GM19468 (cell line): ENCODE results near the gene ID1.
A peak's percentile ranks its signal among the peaks of the same experiment; 100 is the strongest.
"Not testable (repeated sequence)": the region's sequence is repeated elsewhere in the genome, so short reads cannot be mapped to it uniquely, and the experiment has no call there.

Experiments
- ATAC-seq: cut with Tn5 transposase; IDR thresholded peaks from one replicate; pipeline ENCODE4 v1.9.1; 2021; ENCODE audit warnings: mild to moderate bottlenecking, moderate library complexity, moderate number of reproducible peaks; ENCODE audit not compliant: unreplicated experiment; ENCODE audit errors: extremely low read depth

ID1 gene

GRCh38 chr20:31596412-31596715 is 8.7 kb upstream of the ID1 start:
- not testable (repeated sequence) for ATAC-seq

- no peak for ATAC-seq
Observed at GRCh38 chr20:31596831-31597480, 8.1 kb upstream of the ID1 start.

GRCh38 chr20:31597481-31597855 is 7.6 kb upstream of the ID1 start:
- no peak for ATAC-seq

GRCh38 chr20:31602431-31602778 is 2.7 kb upstream of the ID1 start:
- no peak for ATAC-seq

- ATAC-seq, result peak; percentile 54
Observed at GRCh38 chr20:31602779-31603441, 2.2 kb upstream of the ID1 start.

- ATAC-seq, result peak; percentile 25
Observed at GRCh38 chr20:31603822-31604566, 1.1 kb upstream of the ID1 start.

GRCh38 chr20:31604567-31605030 is 490 bp upstream of the ID1 start:
- no peak for ATAC-seq

- no peak for ATAC-seq
Observed at GRCh38 chr20:31605902-31606803, 1.1 kb downstream of the ID1 start.

GRCh38 chr20:31606804-31607639 is 1.9 kb downstream of the ID1 start:
- no peak for ATAC-seq

GRCh38 chr20:31607640-31608250 is 2.7 kb downstream of the ID1 start:
- ATAC-seq, result no peak

GRCh38 chr20:31608251-31608945 is 3.3 kb downstream of the ID1 start:
- ATAC-seq, result no peak

GRCh38 chr20:31612271-31612640 is 7.2 kb downstream of the ID1 start:
- ATAC-seq, result not testable (repeated sequence)

GRCh38 chr20:31615416-31615815 is 10.3 kb downstream of the ID1 start:
- no peak for ATAC-seq

- ATAC-seq, result no peak
Observed at GRCh38 chr20:31617432-31618104, 12.5 kb downstream of the ID1 start.

- ATAC-seq, result no peak
Observed at GRCh38 chr20:31620246-31620645, 15.2 kb downstream of the ID1 start.

GRCh38 chr20:31623123-31623505 is 18.0 kb downstream of the ID1 start:
- not testable (repeated sequence) for ATAC-seq

- ATAC-seq, result not testable (repeated sequence)
Observed at GRCh38 chr20:31626534-31626933, 21.4 kb downstream of the ID1 start.

- not testable (repeated sequence) for ATAC-seq
Observed at GRCh38 chr20:31628057-31628456, 23.0 kb downstream of the ID1 start.
